Stimulated activated CD4-positive, alpha-beta T cell treated with anti-CD3 and anti-CD28 coated beads, Interleukin-12 subunit alpha, Interleukin-12 subunit beta, amount 100 ng/mL, for 48 hours (primary cell): Measurements from ENCODE around the gene RBMS3.
"Not testable (repeated sequence)": the region's sequence is repeated elsewhere in the genome, so short reads cannot be mapped to it uniquely, and the experiment has no call there.

Experiments used
- DNase-seq, 3 donors: peaks; one replicate each; pipeline ENCODE4 v3.0.0-alpha.2; 2020; ENCODE audit warnings: low read depth in 2 of 3, low spot score in 1 of 3

Gene RBMS3

DNA sequence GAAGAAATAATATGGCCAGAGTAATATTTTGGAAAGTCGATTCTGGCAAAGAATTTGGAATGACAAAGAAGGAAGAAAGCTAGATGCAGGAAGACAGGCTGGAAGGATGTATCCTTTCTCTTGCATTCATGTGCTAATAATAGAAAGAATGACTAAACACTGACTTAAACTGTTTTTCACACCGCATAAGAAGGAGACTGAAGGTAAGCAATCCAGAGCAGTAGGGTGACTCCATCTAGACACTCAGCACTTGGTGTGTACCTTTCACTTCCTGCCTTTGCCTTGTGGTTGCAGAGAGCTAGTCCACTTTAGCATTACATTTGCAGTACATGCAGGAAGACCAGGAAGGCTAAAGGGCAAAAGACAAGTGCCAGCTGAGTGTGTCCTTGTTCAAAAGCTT is 234.6 kb downstream of the RBMS3 start:
- no peak for DNase-seq

DNA sequence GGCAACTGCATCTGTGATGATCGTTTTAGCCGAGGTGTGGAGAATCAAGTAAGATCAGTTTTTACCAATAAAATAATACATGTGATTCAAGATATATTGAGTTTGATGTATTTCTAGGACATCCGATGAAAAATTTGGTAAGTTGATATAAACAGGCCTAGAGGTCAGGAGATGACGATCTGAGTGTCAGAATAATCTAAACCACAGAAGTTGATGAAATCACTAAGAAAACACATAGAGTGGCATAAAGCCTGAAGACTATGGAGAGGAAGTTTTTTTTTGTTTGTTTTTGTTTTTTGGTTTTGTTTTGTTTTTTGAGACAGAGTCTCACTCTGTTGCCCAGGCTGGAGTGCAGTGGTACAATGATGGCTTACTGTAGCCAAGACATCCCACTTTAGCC is 235.3 kb downstream of the RBMS3 start:
- DNase-seq, result no peak

- DNase-seq, result no peak
Measured at GRCh38 chr3:29520764-29521163, 239.9 kb downstream of the RBMS3 start.

DNA sequence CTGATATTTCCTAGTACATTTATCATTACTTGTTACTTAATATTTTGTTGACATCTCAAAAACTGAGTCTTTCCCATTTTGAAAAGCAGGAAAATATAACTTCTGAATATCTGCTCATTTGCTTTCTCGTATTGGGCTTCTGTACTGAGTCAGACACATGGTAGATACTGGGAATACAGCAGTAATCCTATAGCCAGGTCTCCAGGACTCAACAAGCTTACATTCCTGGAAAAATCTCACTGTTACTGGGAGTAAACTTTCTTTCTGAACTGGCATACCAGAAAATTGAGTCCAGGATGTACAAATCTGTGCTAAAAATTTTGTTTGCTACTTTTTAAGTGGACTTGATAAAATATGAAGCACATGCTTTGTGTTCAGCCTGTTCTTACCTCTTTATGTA is 240.4 kb downstream of the RBMS3 start:
- DNase-seq, result no peak

- DNase-seq, result no peak
Measured at GRCh38 chr3:29521751-29522150, 240.9 kb downstream of the RBMS3 start.

DNA sequence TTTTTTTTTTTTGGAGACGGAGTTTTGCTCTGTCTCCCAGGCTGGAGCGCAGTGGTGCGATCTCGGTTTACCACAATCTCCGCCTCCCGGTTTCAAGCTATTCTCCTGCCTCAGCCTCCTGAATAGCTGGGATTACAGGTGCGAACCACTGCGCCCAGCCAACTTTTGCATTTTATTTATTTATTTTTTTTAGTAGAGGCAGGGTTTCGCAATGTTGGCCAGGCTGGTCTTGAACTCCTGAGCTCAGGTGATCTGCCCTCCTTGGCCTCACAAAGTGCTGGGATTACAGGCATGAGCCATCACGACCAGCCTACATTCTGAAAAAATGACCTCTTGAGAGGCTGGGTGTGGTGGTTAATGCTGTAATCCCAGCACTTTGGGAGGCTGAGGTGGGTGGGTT is 243.6 kb downstream of the RBMS3 start:
- not testable (repeated sequence) for DNase-seq

- DNase-seq, result no peak
Measured at GRCh38 chr3:29525254-29525881, 244.5 kb downstream of the RBMS3 start.

DNA sequence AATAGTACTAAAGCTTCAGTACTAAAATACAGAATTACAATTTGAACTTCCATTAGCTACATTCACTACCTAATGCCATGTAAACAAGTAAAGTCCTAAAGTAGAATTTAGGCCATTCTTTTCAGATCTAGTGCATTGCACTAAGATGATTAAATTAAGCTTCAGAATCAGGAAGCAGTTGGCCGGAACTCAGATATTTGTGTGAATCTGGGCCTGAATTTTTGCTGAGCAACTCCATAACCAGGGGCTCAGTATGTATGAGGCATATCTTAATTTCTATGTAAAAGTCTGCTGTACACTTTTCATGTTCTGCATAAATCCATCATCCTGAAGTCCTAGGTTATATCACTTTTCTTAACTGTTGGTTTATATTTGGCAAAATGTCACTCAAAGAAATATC is 246.4 kb downstream of the RBMS3 start:
- DNase-seq, result no peak

GRCh38 chr3:29531644-29532043 is 250.8 kb downstream of the RBMS3 start:
- DNase-seq, result no peak

DNA sequence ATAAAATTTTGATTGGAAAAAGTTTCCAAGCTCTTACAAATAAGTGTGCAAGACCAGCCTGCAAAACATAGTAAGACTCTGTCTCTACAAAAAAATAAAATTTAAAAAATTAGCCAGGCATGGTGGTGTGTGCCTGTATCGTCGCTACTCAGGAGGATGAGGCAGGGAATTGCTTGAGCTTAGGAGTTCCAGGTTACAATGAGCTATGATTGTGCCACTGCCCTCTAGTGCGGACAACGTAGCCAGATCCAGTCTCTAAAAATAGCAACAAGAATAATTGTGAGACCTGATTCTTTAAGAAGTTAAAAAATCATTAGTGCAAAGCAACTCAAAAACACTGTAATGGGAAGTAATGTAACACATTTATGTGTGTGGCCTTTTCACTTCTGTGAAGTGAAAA is 251.6 kb downstream of the RBMS3 start:
- DNase-seq, result no peak

DNA sequence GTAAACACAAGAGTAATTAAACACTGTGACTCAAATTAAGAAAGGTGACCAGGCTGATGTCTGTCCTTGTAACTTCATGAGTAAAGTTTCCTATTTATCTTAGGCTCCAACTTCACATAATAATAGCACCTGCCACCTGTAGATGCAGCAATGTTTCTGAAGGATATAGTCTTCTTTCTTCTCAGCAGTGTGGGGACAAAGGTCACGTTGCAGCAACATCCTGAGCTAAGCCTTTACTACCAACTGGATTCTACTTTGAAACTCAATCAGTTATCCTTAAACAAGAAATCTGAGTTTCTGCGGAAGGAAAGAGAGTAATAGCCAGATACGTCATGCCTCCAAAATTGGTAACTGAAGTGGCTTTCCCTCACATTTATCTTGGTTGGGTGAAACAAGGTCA is 253.1 kb downstream of the RBMS3 start:
- DNase-seq, result no peak

GRCh38 chr3:29536016-29536758 is 255.3 kb downstream of the RBMS3 start:
- no peak for DNase-seq

GRCh38 chr3:29537889-29538609 is 257.2 kb downstream of the RBMS3 start:
- DNase-seq, result no peak

DNA sequence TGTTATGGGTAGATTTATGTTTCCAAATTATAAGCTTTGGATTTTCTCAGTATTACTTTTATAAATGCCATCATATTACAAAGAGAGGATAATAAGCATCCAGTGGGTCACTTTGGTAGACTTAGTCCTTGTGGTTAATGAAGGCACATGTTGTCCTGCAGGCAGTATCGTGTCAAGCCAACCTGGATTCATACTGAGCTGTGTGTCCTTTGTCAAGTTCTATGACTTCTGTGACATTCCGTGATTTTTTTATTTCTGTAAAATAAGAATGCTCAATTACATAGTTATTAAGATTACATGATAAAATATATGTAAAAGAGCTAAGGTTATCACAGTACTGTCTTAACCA is 257.7 kb downstream of the RBMS3 start:
- no peak for DNase-seq

DNA sequence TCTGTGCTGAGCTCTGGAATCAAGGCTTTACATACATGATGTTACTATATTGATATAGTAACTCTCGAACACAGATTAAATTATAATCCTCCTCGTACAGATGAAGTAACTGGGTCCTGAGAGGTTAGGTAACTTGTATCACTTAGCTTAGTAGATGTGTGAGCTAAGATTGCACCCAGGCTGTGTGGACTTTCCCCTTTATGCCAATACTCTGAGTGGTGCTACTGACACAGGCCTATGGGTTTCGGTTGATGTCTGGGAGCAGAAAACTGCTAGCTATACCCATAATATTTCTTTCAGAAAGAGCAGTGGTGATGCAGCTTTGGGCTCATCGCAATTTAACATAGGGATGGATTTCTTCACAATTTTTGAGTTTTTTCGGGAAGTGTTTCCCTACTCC is 259.7 kb downstream of the RBMS3 start:
- no peak for DNase-seq

DNA sequence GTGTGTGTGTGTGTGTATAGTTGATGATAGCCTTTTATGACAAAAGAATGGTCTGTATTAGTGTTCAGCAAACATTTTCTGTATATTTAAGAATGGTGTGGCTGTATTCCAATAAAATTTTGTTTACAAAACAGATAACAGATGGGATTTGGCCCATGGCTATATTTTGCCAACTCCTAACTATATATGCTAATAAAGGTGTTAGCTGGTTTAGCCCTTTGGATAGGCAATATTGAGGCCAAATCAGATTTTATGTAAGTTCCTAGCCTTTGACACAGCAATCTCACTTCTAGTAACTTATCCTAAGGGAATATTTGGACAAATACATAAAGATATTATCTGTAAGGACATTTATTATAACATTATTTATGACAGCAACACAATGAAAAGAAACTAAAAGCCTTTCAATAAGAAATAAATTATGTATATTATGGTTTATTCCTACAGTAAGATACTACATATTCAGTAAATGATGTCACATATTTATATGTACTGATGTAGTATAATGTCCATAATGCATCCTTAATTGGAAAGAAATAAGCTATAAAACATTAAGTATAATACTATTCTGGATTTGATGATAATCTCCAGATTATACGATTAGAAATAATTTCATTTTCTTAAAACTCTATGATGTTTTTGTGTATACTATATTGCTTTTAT is 264.0 kb downstream of the RBMS3 start:
- no peak for DNase-seq

DNA sequence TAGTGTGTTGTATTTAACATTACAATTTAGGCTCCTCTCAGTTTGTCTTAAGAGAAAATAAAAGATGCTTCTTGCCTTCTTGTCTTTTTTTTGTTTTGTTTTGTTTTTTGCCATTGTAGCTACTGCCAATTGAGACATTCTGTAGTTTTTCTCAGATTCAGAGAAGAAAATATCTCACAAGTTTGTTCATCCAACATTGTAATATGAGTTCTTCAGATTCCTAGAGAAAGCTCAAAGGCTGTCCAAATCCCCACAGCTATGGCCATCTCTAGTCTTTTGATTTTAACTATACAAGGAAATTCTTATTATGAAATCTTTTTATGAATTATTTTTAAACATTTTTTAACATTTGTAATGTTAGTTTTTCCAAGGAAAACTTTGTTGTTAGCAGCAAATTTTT is 264.7 kb downstream of the RBMS3 start:
- no peak for DNase-seq

- DNase-seq, result no peak
Measured at GRCh38 chr3:29552051-29552450, 271.2 kb downstream of the RBMS3 start.

DNA sequence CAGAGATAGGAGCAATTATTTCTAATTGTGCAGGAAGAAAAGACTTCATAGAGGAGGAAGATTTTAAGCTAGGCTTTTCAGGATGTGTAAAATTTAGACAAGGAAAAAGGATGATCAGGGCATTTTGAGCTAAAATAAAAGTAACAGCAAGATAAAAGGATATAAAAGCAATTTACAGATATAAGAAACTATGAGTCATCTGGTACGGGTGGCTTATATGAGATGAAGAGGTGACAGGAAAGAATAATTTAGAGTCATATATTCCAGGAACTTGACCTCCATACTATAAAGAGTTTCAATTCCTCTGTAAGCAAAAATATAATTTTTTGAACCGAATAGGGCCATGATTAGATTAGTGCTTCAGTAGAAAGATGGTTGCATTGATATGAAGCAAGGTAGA is 273.7 kb downstream of the RBMS3 start:
- DNase-seq, result no peak

DNA sequence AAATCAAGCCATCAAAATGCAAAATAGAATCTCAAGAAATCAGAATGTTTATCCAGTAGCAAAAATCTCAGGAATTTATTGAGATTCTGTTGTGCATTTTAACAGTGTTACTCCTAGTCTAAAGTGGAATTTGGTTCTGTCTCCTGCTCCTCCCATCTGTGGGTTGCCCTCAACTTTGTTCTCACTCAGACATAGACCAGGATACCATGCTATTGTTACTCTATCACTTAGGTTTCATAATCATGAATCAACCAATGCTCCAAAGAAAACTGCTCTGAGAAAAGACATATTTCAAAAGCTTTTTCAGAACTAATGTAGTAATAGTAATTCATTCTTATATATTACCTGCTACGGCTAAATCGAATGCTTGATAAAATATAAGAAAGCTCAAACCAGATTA is 274.7 kb downstream of the RBMS3 start:
- no peak for DNase-seq

DNA sequence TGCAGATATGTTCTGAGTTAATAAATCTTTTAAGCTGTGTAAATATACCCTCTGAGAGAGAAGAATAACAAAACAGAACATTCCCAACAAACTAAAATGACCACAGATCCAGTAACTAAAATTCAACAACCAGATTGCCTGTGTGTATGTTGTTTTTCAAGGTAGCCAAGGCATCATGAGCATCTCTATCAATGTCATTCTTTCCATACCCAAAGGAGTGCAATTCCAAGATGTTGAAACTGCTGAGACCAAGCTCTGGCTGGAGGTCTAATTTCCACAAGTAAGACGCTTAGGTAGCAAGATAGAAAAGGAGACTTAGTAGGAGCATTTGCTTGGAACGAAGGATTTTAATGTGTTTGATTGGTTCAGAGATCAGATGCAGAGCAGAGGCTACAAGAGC is 276.3 kb downstream of the RBMS3 start:
- no peak for DNase-seq

GRCh38 chr3:29557825-29558224 is 277.0 kb downstream of the RBMS3 start:
- no peak for DNase-seq
